KMS-11 (cell line): ENCODE results near the gene MYPN.

Experiments
- H2AFZ ChIP-seq: fragments of 200-600 bp; sonication (generic); 2 replicates; pipeline ENCODE4 v1.6.1; 2016; ENCODE audit warnings: antibody characterized with exemption, mixed run types, low read depth
- H3K27ac ChIP-seq: fragments of 200-600 bp; sonication (generic); 2 replicates; pipeline ENCODE4 v1.6.1; 2016; ENCODE audit warnings: mild to moderate bottlenecking, mixed run types
- H3K27me3 ChIP-seq: fragments of 200-600 bp; sonication (generic); 2 replicates; pipeline ENCODE4 v1.6.1; 2017; ENCODE audit warnings: mild to moderate bottlenecking, low read depth, mixed run types, moderate library complexity; ENCODE audit not compliant: insufficient read depth
- H3K36me3 ChIP-seq: fragments of 200-600 bp; sonication (generic); 2 replicates; pipeline ENCODE4 v1.6.1; 2017; ENCODE audit warnings: mild to moderate bottlenecking, mixed run types; ENCODE audit not compliant: insufficient read depth
- H3K4me1 ChIP-seq: fragments of 200-600 bp; sonication (generic); 2 replicates; pipeline ENCODE4 v1.6.1; 2016; ENCODE audit warnings: mild to moderate bottlenecking, low read depth, mixed run types; ENCODE audit not compliant: poor library complexity, severe bottlenecking
- H3K4me2 ChIP-seq: fragments of 200-600 bp; sonication (generic); 2 replicates; pipeline ENCODE4 v1.7.0; 2016; ENCODE audit warnings: mild to moderate bottlenecking, mixed run types
- H3K4me3 ChIP-seq: fragments of 200-600 bp; sonication (generic); IDR thresholded peaks from 2 replicates; pipeline ENCODE4 v1.6.1; 2017; ENCODE audit warnings: low read depth, low read length, mixed read lengths; ENCODE audit not compliant: insufficient read depth
- H3K79me2 ChIP-seq: fragments of 200-600 bp; sonication (generic); 2 replicates; pipeline ENCODE4 v1.6.1; 2016; ENCODE audit warnings: low read depth, mixed run types; ENCODE audit not compliant: insufficient read depth
- H3K9ac ChIP-seq: fragments of 200-600 bp; sonication (generic); 2 replicates; pipeline ENCODE4 v1.6.1; 2016; ENCODE audit warnings: mild to moderate bottlenecking, mixed run types
- H4K20me1 ChIP-seq: fragments of 200-600 bp; sonication (generic); 2 replicates; pipeline ENCODE4 v1.6.1; 2016; ENCODE audit warnings: mild to moderate bottlenecking, mixed run types; ENCODE audit not compliant: insufficient read depth
- TF ChIP-seq, protein P1 (sequence below): fragments of 200-600 bp; sonication (generic); conservative IDR thresholded peaks from 2 replicates; pipeline ENCODE4 v1.6.1; 2017; ENCODE audit warnings: low read depth, mild to moderate bottlenecking, antibody characterized with exemption, low read length, moderate library complexity, mixed read lengths

MYPN gene

DNA sequence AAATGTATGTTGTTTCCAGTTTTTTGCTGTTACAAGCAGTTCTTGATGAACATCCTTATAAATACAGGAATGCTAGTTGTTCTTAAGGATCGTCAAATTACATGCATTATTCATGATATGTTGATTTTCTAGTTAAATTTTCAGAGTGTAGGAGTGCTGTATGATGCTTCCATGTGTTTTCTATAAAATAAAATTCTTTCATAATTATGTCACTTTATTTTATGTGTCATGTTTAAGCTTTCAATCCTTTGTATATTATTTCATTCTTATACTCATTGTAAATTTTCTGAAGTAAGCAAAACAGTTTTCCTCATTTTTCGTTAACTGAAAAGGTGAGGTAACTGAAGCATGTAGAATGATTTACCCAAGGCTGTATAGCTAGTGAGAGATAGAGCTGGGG, 16.8 kb upstream of the MYPN start:
- H3K79me2 ChIP-seq, result no peaks in the 10 kb centered on the region
- TF ChIP-seq, protein P1, sequence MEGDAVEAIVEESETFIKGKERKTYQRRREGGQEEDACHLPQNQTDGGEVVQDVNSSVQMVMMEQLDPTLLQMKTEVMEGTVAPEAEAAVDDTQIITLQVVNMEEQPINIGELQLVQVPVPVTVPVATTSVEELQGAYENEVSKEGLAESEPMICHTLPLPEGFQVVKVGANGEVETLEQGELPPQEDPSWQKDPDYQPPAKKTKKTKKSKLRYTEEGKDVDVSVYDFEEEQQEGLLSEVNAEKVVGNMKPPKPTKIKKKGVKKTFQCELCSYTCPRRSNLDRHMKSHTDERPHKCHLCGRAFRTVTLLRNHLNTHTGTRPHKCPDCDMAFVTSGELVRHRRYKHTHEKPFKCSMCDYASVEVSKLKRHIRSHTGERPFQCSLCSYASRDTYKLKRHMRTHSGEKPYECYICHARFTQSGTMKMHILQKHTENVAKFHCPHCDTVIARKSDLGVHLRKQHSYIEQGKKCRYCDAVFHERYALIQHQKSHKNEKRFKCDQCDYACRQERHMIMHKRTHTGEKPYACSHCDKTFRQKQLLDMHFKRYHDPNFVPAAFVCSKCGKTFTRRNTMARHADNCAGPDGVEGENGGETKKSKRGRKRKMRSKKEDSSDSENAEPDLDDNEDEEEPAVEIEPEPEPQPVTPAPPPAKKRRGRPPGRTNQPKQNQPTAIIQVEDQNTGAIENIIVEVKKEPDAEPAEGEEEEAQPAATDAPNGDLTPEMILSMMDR, result no peak
- no peak overlapping the region for H2AFZ ChIP-seq
- no peak overlapping the region for H3K4me3 ChIP-seq
- H3K4me2 ChIP-seq, result no peak overlapping the region
- H3K27ac ChIP-seq, result no peak overlapping the region
- H3K9ac ChIP-seq, result no peak overlapping the region
- H4K20me1 ChIP-seq, result no peaks in the 10 kb centered on the region
- H3K36me3 ChIP-seq, result no peaks in the 10 kb centered on the region
- no peaks in the 10 kb centered on the region for H3K4me1 ChIP-seq
- H3K27me3 ChIP-seq, result no peaks in the 10 kb centered on the region

DNA sequence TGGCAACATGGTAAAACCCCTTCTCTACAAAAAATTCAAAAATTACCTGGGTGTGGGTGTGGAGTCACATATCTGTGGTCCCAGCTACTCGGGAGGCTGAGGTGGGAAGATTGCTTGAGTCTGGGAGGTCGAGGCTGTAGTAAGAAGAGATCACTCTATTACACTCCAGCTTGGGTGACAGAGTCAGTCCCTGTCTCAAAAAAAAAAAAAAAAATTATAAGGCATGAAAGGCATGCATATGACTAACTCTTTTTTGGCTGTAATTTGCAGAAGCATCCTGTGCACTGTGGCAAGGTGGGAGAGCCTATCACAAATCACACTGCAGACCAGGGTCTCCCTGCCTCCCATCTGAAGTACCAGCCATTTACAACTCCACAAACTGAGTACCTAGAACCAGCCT, 14.1 kb upstream of the MYPN start:
- H3K4me3 ChIP-seq, result no peak overlapping the region
- H3K4me1 ChIP-seq, result no peaks in the 10 kb centered on the region
- H3K36me3 ChIP-seq, result no peaks in the 10 kb centered on the region
- H3K27me3 ChIP-seq, result no peaks in the 10 kb centered on the region
- TF ChIP-seq, protein P1, result no peak
- H2AFZ ChIP-seq, result no peak overlapping the region
- H3K27ac ChIP-seq, result no peak overlapping the region
- no peak overlapping the region for H3K4me2 ChIP-seq
- no peaks in the 10 kb centered on the region for H4K20me1 ChIP-seq
- no peaks in the 10 kb centered on the region for H3K79me2 ChIP-seq
- no peak overlapping the region for H3K9ac ChIP-seq

DNA sequence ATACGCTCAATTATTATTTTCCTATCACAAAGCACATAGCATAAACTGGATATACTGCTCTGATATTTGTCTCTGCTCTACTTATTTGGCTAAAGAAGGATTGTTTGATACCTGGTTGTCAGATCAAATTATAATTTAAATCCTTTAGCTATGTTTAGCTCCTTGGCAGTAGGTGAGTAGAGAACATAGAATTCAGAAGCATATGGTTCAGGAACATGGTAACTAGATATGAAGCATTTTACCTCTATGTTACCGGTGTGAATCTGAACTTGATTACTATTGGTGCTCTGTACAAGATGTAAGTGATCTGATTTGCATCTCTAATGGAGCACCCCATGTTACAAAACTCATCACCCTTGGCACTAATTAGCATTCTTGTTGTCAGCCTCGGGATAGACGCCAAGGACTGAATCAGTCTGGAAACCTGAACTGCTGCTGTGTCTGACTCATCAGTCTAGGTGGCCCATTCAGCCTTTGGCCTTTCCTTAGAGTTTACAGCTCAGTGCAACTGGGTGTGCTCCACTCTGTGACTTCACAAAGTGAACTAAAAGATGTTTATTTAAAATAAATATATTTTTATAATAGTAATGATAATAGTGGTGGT, 12.3 kb upstream of the MYPN start:
- H3K27me3 ChIP-seq, result no peaks in the 10 kb centered on the region
- no peak overlapping the region for H3K4me2 ChIP-seq
- no peak overlapping the region for H3K4me3 ChIP-seq
- no peaks in the 10 kb centered on the region for H3K79me2 ChIP-seq
- no peak overlapping the region for H3K27ac ChIP-seq
- H2AFZ ChIP-seq, result no peak overlapping the region
- TF ChIP-seq, protein P1, result no peak
- H3K4me1 ChIP-seq, result no peaks in the 10 kb centered on the region
- no peaks in the 10 kb centered on the region for H4K20me1 ChIP-seq
- no peak overlapping the region for H3K9ac ChIP-seq
- H3K36me3 ChIP-seq, result no peaks in the 10 kb centered on the region

DNA sequence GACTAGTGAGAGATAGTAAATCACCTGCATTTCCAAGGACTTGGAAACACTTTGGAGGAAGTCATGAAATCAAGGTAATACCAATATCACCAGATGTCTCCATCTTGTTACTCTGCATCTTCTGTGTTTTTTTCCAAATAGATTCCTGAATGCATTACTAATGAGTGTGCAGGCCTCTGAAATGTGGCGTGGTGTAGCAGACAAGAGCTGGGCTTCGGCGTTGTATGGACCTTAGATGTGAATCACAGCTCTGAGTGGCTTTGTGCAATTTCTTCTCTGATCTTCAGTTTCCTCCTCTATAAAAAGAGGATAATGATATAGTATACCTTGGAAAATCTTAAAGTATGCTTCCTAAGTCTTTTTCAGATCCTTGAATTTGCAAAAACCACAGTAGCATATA, 9.6 kb upstream of the MYPN start:
- Histone ChIP-seq H3K4me1 (no peaks in the 10 kb centered on the region), H3K36me3 (no peaks in the 10 kb centered on the region), H3K27me3 (no peaks in the 10 kb centered on the region), H4K20me1 (no peaks in the 10 kb centered on the region), H3K79me2 (no peaks in the 10 kb centered on the region), H3K4me2 (no peak overlapping the region), H3K4me3 (no peak overlapping the region), H3K9ac (no peak overlapping the region), H2AFZ (no peak overlapping the region), H3K27ac (no peak overlapping the region)
- TF ChIP-seq, protein P1, result no peak
